DMS79 treated with DMSO at 0.1 percent for 48 hours (cell line): ENCODE data around the gene GPR18.
A peak's percentile ranks its signal among the peaks of the same experiment; 100 is the strongest.

Experiments
- DNase-seq: peaks from one replicate; lab custom pipeline; 2025; lab: John Stamatoyannopoulos, UW

The GPR18 gene

GRCh38 chr13:99290894-99291293 is 32.7 kb upstream of the GPR18 start:
- no peak for DNase-seq

GRCh38 chr13:99289674-99290337 is 31.6 kb upstream of the GPR18 start:
- no peak for DNase-seq

- DNase-seq: no peak
Measured at GRCh38 chr13:99289271-99289670, 31.1 kb upstream of the GPR18 start.

GRCh38 chr13:99288089-99288488 is 29.9 kb upstream of the GPR18 start:
- DNase-seq: peak; percentile 84

GRCh38 chr13:99287551-99287950 is 29.4 kb upstream of the GPR18 start:
- peak; percentile 69 for DNase-seq

- DNase-seq: no peak
Measured at GRCh38 chr13:99285432-99286182, 27.4 kb upstream of the GPR18 start.

GRCh38 chr13:99282264-99283231 is 24.4 kb upstream of the GPR18 start:
- DNase-seq: no peak

- no peak for DNase-seq
Measured at GRCh38 chr13:99281811-99282263, 23.7 kb upstream of the GPR18 start.

- no peak for DNase-seq
Measured at GRCh38 chr13:99280166-99280565, 22.0 kb upstream of the GPR18 start.

GRCh38 chr13:99279637-99280036 is 21.5 kb upstream of the GPR18 start:
- no peak for DNase-seq

- no peak for DNase-seq
Measured at GRCh38 chr13:99278843-99279242, 20.7 kb upstream of the GPR18 start.

GRCh38 chr13:99278200-99278599 is 20.0 kb upstream of the GPR18 start:
- no peak for DNase-seq

GRCh38 chr13:99277629-99278028 is 19.4 kb upstream of the GPR18 start:
- DNase-seq: no peak

- DNase-seq: no peak
Measured at GRCh38 chr13:99276706-99277105, 18.5 kb upstream of the GPR18 start.

GRCh38 chr13:99275093-99275469 is 16.9 kb upstream of the GPR18 start:
- no peak for DNase-seq

GRCh38 chr13:99273128-99273527 is 14.9 kb upstream of the GPR18 start:
- DNase-seq: no peak

GRCh38 chr13:99272481-99272880 is 14.3 kb upstream of the GPR18 start:
- DNase-seq: no peak

GRCh38 chr13:99271249-99271648 is 13.1 kb upstream of the GPR18 start:
- DNase-seq: no peak

- DNase-seq: no peak
Measured at GRCh38 chr13:99270518-99270917, 12.3 kb upstream of the GPR18 start.

- DNase-seq: peak; percentile 61
Measured at GRCh38 chr13:99269627-99270241, 11.6 kb upstream of the GPR18 start.

- DNase-seq: no peak
Measured at GRCh38 chr13:99268822-99269221, 10.6 kb upstream of the GPR18 start.

- DNase-seq: no peak
Measured at GRCh38 chr13:99267927-99268326, 9.7 kb upstream of the GPR18 start.
